Epithelial cell of esophagus (primary cell): ENCODE measurements around the gene PHACTR1.

Experiments
- DNase-seq: peaks from one replicate; pipeline ENCODE4 v3.0.0; 2010; ENCODE audit warnings: low read depth
- H3K4me3 ChIP-seq: 2 replicates; pipeline ENCODE4 v1.5.1; 2011; ENCODE audit warnings: mild to moderate bottlenecking, low read length, control low read depth
- TF ChIP-seq, protein P1 (sequence below): IDR thresholded peaks from 2 replicates; pipeline ENCODE4 v1.5.1; 2011; ENCODE audit warnings: low read depth, mild to moderate bottlenecking, low read length, control low read depth, inconsistent platforms; ENCODE audit not compliant: insufficient read depth; ENCODE audit errors: missing control alignments

Gene PHACTR1

DNA sequence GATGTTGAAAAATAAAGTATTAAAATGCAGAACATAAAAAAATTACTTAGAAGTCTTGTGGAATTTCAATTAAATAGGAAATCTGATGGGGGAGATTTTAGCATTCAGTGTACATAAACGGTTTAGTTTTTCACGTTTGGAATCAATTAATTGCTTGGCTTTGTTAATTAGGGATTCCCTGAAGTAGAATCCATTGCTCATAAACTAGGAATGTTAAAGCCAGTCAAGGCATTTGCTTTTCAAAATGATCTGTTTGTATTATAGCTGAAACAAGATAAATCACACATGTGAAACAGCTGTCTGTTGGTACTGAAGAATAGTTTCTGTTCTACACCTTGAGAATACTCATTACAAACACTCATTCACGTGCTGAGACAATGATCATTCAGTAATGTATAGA, 313.8 kb downstream of the PHACTR1 start:
- DNase-seq: no peak
- TF ChIP-seq, protein P1, sequence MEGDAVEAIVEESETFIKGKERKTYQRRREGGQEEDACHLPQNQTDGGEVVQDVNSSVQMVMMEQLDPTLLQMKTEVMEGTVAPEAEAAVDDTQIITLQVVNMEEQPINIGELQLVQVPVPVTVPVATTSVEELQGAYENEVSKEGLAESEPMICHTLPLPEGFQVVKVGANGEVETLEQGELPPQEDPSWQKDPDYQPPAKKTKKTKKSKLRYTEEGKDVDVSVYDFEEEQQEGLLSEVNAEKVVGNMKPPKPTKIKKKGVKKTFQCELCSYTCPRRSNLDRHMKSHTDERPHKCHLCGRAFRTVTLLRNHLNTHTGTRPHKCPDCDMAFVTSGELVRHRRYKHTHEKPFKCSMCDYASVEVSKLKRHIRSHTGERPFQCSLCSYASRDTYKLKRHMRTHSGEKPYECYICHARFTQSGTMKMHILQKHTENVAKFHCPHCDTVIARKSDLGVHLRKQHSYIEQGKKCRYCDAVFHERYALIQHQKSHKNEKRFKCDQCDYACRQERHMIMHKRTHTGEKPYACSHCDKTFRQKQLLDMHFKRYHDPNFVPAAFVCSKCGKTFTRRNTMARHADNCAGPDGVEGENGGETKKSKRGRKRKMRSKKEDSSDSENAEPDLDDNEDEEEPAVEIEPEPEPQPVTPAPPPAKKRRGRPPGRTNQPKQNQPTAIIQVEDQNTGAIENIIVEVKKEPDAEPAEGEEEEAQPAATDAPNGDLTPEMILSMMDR: no peak
- H3K4me3 ChIP-seq: no peak overlapping the region

DNA sequence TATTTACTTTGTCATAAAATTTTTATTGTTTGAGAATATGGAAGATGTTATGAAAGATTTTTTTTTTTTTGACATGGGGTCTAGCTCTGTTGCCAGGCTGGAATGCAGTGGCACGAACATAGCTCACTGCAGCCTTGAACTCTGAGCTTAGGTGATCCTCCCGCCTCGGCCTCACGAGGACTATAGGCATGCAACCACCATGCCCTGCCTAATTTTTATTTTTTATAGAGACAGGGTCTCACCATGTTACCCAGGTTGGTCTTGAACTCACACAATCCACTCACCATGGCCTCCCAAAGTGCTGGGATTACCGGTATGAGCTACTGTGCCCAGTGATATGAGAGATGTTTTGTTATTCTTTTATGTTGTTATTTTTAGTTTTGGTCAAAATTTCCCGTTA, 316.0 kb downstream of the PHACTR1 start:
- TF ChIP-seq, protein P1: no peak
- DNase-seq: no peak

DNA sequence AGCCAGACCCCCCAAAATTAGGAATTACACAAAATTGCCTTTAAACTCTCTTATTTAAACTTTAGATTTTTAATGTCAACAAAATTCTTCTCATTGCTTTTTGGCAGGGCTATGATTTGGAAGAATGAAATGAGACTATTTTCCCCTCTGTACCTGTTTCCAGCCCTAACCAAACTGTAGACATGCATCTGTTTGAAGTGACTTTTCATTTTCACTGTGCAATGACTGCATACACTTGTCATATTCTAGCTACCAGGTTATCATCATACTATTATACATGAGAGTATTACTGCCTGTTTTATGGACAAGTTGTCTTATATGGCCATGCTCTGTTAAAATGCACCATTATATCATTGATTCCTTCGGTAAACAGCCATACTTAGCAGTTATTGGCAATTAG, 316.6 kb downstream of the PHACTR1 start:
- no peak for DNase-seq
- TF ChIP-seq, protein P1: no peak
- no peak overlapping the region for H3K4me3 ChIP-seq

More for the DNA sequence above, 316.0 kb downstream of the PHACTR1 start:
- H3K4me3 ChIP-seq: no peak overlapping the region

DNA sequence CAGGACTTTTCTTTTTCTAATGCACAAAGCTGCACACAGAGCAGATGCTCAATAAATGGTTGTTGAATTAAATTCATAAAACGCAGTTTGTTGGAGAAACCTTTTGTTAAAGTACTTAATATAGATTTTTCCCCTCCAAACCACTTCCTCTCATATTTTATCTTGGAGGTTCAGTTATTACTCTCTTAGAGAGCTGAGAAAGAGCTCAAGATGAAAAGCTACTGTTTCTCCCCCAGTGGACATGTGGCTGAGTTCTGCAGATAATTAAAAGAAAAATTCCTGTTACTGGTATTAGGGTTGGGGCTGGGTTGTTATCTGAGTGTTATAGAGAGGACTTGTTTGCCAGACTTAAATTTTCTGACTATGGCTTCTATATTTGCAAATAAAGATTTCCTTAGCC, 317.7 kb downstream of the PHACTR1 start:
- no peak overlapping the region for H3K4me3 ChIP-seq
- no peak for DNase-seq
- TF ChIP-seq, protein P1: no peak

DNA sequence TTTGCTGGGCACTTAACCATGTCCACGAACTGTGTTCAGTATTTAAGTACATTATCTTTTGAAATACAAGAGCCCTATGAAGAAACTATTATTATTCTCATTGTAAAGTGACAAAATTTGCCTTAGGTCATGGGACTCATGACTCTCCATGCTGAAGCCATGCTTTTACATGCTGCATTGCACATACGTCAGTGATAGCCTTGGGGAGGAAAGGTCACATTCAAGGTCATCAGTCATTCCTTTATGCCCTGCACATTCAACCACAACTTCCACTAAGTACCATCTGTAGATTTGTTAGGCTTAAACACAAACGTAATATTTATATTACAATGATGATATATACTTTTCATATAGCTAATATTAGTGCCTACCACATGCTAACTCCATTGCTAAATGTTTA, 319.0 kb downstream of the PHACTR1 start:
- H3K4me3 ChIP-seq: no peak overlapping the region
- DNase-seq: no peak
- TF ChIP-seq, protein P1: no peak

DNA sequence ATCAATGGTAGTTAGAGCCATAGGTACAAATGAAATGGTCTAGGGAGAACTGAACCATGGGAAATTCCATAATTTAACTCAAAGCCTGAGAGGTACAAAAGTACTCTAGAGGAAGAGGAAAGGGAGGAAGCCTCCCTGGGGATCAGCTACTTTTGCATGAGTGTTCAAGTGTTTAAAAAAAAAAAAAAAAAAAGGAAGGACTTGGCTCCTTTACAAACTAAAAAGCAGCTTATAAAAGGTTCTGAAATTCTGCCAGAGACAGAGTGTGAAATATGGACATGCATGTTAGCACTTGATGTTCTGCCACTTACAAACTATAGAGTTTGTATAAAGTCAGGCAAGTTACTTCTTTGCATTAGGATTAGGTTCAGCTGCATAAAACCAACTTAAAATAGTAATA, 321.7 kb downstream of the PHACTR1 start:
- no peak overlapping the region for H3K4me3 ChIP-seq
- TF ChIP-seq, protein P1: no peak
- peak; percentile 5 for DNase-seq

DNA sequence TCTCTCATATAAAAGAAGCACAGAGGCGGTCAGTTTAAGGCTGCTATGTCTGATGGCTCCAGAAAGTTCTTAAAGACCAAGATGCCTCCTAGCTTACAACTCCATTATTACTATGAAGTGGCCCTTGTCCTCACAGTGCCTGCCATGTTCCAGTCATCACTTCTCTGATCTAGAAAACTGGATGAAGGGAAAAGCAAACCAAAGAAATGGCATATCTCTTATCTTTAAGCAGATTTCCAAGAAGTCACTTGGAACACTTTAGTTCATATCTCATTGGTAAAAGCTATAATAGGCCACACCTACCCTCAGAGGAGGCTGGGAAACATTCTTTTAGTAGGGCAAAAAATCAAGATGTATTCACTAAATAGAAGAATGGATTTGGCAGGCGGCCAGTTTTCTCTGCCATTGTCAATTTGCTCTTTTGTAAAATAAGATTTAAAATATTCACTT, 322.2 kb downstream of the PHACTR1 start:
- no peak for DNase-seq
- TF ChIP-seq, protein P1: no peak
- no peak overlapping the region for H3K4me3 ChIP-seq
